C4-2B (cell line): ENCODE results near the gene PPP2R5B.

Source experiments
- ZFX ChIP-seq: fragments of 450-650 bp; IDR thresholded peaks from 2 replicates; pipeline ENCODE4 v1.6.1; 2017
- TF ChIP-seq, protein P1 (sequence below): fragments of 450-650 bp; conservative IDR thresholded peaks from 2 replicates; pipeline ENCODE4 v1.5.1; 2017; ENCODE audit warnings: mild to moderate bottlenecking

DNA sequence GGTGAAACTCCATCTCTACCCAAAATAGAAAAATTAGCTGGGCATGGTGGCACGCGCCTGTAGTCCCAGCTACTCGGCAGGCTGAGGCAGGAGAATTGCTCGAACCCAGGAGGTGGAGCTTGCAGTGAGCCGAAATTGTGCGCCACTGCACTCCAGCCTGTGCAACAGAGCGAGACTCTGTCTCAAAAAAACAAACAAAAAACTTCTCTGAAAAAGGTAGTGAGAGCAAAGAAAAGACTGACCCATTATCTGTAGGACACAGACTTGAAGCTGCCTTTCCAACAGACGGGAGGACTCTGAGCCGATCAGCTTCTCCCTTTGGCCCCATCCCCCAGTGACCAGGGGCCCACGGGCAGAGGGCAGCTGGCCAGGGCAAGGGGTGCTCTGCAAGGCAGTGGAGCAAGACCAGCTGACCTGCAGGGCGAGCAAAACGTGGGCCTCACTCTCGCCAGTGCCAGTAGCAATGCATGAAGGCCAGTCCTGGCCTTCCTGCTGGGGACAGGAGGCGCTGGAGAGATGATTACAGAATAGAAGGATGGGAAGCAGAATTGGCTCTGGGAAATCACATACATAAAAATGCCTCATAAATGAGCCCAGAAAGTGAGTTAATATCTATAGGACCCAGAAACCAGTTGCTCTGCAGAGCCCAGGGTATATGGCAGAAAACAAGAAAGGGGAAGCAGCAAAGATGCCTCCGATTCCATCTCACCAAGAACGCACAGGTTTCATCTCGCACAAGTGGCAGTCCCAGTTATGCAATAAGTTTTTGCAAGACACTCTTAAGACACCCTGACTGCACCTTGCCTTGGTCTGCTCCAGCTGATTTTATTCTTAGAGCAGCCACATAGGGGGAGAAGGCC lies 48.9 kb upstream of the PPP2R5B start:
- TF ChIP-seq, protein P1, sequence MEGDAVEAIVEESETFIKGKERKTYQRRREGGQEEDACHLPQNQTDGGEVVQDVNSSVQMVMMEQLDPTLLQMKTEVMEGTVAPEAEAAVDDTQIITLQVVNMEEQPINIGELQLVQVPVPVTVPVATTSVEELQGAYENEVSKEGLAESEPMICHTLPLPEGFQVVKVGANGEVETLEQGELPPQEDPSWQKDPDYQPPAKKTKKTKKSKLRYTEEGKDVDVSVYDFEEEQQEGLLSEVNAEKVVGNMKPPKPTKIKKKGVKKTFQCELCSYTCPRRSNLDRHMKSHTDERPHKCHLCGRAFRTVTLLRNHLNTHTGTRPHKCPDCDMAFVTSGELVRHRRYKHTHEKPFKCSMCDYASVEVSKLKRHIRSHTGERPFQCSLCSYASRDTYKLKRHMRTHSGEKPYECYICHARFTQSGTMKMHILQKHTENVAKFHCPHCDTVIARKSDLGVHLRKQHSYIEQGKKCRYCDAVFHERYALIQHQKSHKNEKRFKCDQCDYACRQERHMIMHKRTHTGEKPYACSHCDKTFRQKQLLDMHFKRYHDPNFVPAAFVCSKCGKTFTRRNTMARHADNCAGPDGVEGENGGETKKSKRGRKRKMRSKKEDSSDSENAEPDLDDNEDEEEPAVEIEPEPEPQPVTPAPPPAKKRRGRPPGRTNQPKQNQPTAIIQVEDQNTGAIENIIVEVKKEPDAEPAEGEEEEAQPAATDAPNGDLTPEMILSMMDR, result no peak
- no peak for TF ChIP-seq ZFX
